Naive thymus-derived CD4-positive, alpha-beta T cell (primary cell): ENCODE data around the gene SMIM33. TPM values are rescaled to one million over a fixed set of nuclear protein-coding genes. Genes with fewer than 3 reads are reported as not detected.
"Not testable (repeated sequence)": the region's sequence is repeated elsewhere in the genome, so short reads cannot be mapped to it uniquely, and the experiment has no call there.

Source experiments
- ATAC-seq: fragments of 150-1000 bp; cut with Tn5 transposase; 2 replicates; pipeline ENCODE4 v1.10.0; 2021; ENCODE audit warnings: mild to moderate bottlenecking, moderate library complexity
- CTCF ChIA-PET: fragments of 350-600 bp; sonication (Branson Sonifier 250); formaldehyde crosslinking; loops from one replicate; lab custom pipeline; 2021; ENCODE audit warnings: antibody characterized with exemption; lab: Charles Lee
- POLR2A ChIA-PET: fragments of 350-600 bp; sonication (Branson Sonifier 250); formaldehyde crosslinking; loops from one replicate; lab custom pipeline; 2021; ENCODE audit warnings: antibody characterized with exemption, inconsistent platforms; lab: Charles Lee
- DNase-seq, 9 donors: peaks; one replicate each; pipeline versions ENCODE4 v3.0.0 to v3.0.0-alpha.2; 2020 to 2022; ENCODE audit warnings: mixed read lengths in 1 of 9
- H3K27ac ChIP-seq: one replicate; pipeline ENCODE4 v1.7.0; 2013; ENCODE audit warnings: mild to moderate bottlenecking, low read depth, low read length, moderate library complexity
- H3K27me3 ChIP-seq, 2 donors: one replicate each; pipeline ENCODE4 v1.7.0; 2013; ENCODE audit warnings: low read length in 2 of 2, mild to moderate bottlenecking in 2 of 2, moderate library complexity in 2 of 2; ENCODE audit not compliant: control insufficient read depth in 2 of 2, insufficient read depth in 2 of 2
- H3K36me3 ChIP-seq, 3 experiments: 1 replicate in 2 of 3; 2 replicates in 1 of 3; pipeline ENCODE4 v1.7.0; 2013; ENCODE audit warnings: low read length in 3 of 3, mild to moderate bottlenecking in 3 of 3, moderate library complexity in 1 of 3; ENCODE audit not compliant: insufficient read depth in 3 of 3, control insufficient read depth in 2 of 3
- H3K4me1 ChIP-seq, 2 donors: one replicate each; pipeline ENCODE4 v1.7.0; 2013; ENCODE audit warnings: low read length in 2 of 2, mild to moderate bottlenecking in 2 of 2, moderate library complexity in 1 of 2; ENCODE audit not compliant: control insufficient read depth in 2 of 2, insufficient read depth in 2 of 2
- H3K4me3 ChIP-seq: 2 replicates; pipeline ENCODE4 v1.7.0; 2013; ENCODE audit warnings: mild to moderate bottlenecking, low read length
- H3K9me3 ChIP-seq, 3 experiments: 1 replicate in 2 of 3; 2 replicates in 1 of 3; pipeline ENCODE4 v1.7.0; 2013; ENCODE audit warnings: low read length in 3 of 3; ENCODE audit not compliant: control insufficient read depth in 2 of 3
- H3K27ac Mint-ChIP-seq, 9 donors: one replicate each; pipeline ENCODE4 v1.8.0; 2020 to 2022; ENCODE audit warnings: mixed read lengths in 9 of 9, mild to moderate bottlenecking in 8 of 9, moderate library complexity in 5 of 9, inconsistent platforms in 2 of 9
- H3K27me3 Mint-ChIP-seq, 5 donors: one replicate each; pipeline ENCODE4 v1.8.0; 2021 to 2022; ENCODE audit warnings: mixed read lengths in 5 of 5, mild to moderate bottlenecking in 1 of 5
- H3K36me3 Mint-ChIP-seq, 5 donors: one replicate each; pipeline ENCODE4 v1.8.0; 2020 to 2022; ENCODE audit warnings: mixed read lengths in 5 of 5, mild to moderate bottlenecking in 3 of 5, inconsistent platforms in 1 of 5
- H3K4me1 Mint-ChIP-seq, 7 donors: one replicate each; pipeline ENCODE4 v1.8.0; 2020 to 2022; ENCODE audit warnings: mixed read lengths in 7 of 7, mild to moderate bottlenecking in 3 of 7, inconsistent platforms in 1 of 7
- H3K4me3 Mint-ChIP-seq, 10 donors: one replicate each; pipeline ENCODE4 v1.8.0; 2020 to 2022; ENCODE audit warnings: mild to moderate bottlenecking in 10 of 10, mixed read lengths in 10 of 10, moderate library complexity in 6 of 10, inconsistent platforms in 2 of 10
- H3K9me3 Mint-ChIP-seq, 11 donors: one replicate each; pipeline ENCODE4 v1.8.0; 2020 to 2022; ENCODE audit warnings: mixed read lengths in 11 of 11, mild to moderate bottlenecking in 4 of 11, inconsistent platforms in 1 of 11, moderate library complexity in 1 of 11
- intact Hi-C, 2 donors: fragments of 100-400 bp; cut with micrococcal nuclease; formaldehyde crosslinking; loops; one replicate each; pipeline ENCODE4 v1.15.1; 2023
- polyA plus RNA-seq, 2 donors: library from polyadenylated mRNA; unstranded; fragments of 300-500 nt; fragmentation: Illumina TruSeq; gene quantifications; one replicate each; pipeline ENCODE4 v1.2.3, GENCODE V29; 2021
- total RNA-seq, 6 experiments: library from RNA in 5 of 6; stranded (reverse) in 5 of 6; gene quantifications; 1 replicate in 5 of 6; 2 replicates in 1 of 6; pipeline ENCODE4 v1.2.3 and lab custom pipeline; 2021 to 2026

SMIM33 gene
- total and polyA plus RNA-seq, 7 experiments from 2014 or later, result 0.09 to 0.99 (median 0.27) TPM; not detected in 2

DNA sequence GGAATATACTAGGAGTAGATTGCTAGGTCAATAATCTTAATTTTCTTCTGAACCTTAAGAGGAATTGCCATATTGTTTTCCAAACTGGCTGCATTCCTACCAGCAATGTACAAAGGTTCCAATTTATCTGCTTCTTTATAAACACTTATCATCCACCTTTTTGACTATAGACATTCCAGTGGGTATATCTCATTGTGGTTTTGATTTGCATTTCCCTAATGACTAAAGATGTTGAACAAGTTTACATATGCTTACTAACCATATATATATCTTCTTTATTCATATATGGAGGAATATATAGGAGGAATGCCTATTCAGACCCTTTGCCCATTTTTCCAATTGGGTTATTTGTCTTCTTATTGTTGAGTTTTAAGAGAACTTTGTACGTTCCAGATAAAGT, 39.1 kb upstream of the SMIM33 start:
- Histone ChIP-seq H3K9me3 (no peaks in the 10 kb centered on the region), H3K4me3 (no peak overlapping the region), H3K36me3 (peaks cover 0 to 5% (median 0%) of the 10 kb centered on the region in 3 experiments), H3K27me3 (no peaks in the 10 kb centered on the region), H3K27ac (no peak overlapping the region), H3K4me1 (peaks cover 0 to 5% of the 10 kb centered on the region in 2 donors)
- Mint-ChIP-seq H3K4me1 (peaks cover 0 to 21% (median 12%) of the 10 kb centered on the region in 7 donors), H3K27ac (peak overlapping the region in 2 of 9 donors; percentile 20 to 51), H3K36me3 (peaks cover 0 to 21% (median 4%) of the 10 kb centered on the region in 5 donors), H3K4me3 (no peak overlapping the region), H3K27me3 (no peaks in the 10 kb centered on the region), H3K9me3 (no peaks in the 10 kb centered on the region)
- ATAC-seq (no peak), DNase-seq (no peak)
- intact Hi-C loops, result no loop called here
- CTCF ChIA-PET, result interaction anchor here (1.7 kb wide), 1 partner anchor 9 kb away, joined by 6 read pairs; no protein-coding TSS in a partner anchor
- POLR2A ChIA-PET, result no interaction called here

DNA sequence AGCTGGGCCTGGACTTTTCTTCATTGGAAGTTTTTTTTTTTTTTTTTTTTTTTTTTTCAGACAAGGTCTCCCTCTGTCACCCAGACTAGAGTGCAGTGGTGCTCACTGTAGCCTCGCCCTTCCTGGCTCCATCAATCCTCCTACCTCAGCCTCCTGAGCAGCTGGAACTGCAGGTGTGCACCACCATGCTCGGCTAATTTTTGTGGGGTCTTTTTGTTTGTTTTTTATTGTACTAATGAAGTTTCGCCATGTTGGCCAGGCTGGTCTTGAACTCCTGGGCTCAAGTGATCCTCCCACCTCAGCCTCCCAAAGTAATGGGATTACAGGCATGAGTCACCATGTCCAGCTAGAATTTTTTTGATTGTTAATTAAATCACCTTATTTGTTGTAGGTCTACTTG, 35.1 kb upstream of the SMIM33 start:
- no peak for DNase-seq
- H3K36me3 ChIP-seq, result peaks cover 0 to 3% (median 0%) of the 10 kb centered on the region in 3 experiments
- H3K4me1 ChIP-seq, result peaks cover 10 to 13% of the 10 kb centered on the region in 2 donors
- no peaks in the 10 kb centered on the region for H3K9me3 Mint-ChIP-seq
- H3K27me3 Mint-ChIP-seq, result no peaks in the 10 kb centered on the region
- no peak overlapping the region for H3K4me3 Mint-ChIP-seq
- ChIA-PET CTCF (interaction anchor here (1.2 to 4.5 kb wide), 4 partner anchors 12 to 78 kb away, joined by 4 to 30 read pairs (median 8); partner anchors contain the start of gene STING1), POLR2A (interaction anchor here (0.6 to 1.6 kb wide), 5 partner anchors 11 to 154 kb away, joined by 3 to 6 read pairs (median 4); no protein-coding TSS in a partner anchor)
- no peak overlapping the region for H3K4me3 ChIP-seq
- no peaks in the 10 kb centered on the region for H3K27me3 ChIP-seq
- H3K9me3 ChIP-seq, result no peaks in the 10 kb centered on the region
- no peak for ATAC-seq
- H3K27ac Mint-ChIP-seq, result no peak overlapping the region
- H3K4me1 Mint-ChIP-seq, result peaks cover 13 to 35% (median 24%) of the 10 kb centered on the region in 7 donors
- intact Hi-C loops, result loop anchor here in 1 of 2 donors (5.0 kb wide), 1 partner anchor 312 kb away; no protein-coding TSS in a partner anchor
- H3K36me3 Mint-ChIP-seq, result peaks cover 0 to 15% (median 8%) of the 10 kb centered on the region in 5 donors
- no peak overlapping the region for H3K27ac ChIP-seq

DNA sequence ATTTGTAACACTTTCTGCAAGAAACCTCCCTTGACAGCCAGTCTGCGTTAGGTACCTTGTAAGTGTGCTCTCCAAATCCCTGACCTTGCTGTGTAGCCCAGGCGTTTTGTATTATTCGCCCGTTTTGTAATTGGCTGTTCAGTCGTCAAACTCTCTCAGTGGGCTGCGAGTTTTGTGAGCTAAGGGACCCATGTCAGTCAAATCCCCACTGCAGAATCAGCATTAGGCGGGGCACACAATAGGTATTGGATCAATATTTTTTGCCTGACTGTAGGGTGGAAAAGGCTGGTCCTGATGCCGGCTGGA, 32.1 kb upstream of the SMIM33 start:
- CTCF ChIA-PET, result interaction anchor here (0.7 to 8.1 kb wide), 7 partner anchors 13 to 99 kb away, joined by 3 to 60 read pairs (median 5); partner anchors contain the start of genes ECSCR and STING1
- H3K4me3 ChIP-seq, result no peak overlapping the region
- no peaks in the 10 kb centered on the region for H3K27me3 ChIP-seq
- POLR2A ChIA-PET, result interaction anchor here (0.5 to 5.1 kb wide), 18 partner anchors 8 to 145 kb away, joined by 3 to 54 read pairs (median 6); partner anchors contain the start of genes MATR3, PAIP2, SMIM33 and STING1
- peaks cover 0 to 3% (median 0%) of the 10 kb centered on the region in 3 experiments for H3K36me3 ChIP-seq
- no peaks in the 10 kb centered on the region for H3K9me3 Mint-ChIP-seq
- no peaks in the 10 kb centered on the region for H3K27me3 Mint-ChIP-seq
- H3K36me3 Mint-ChIP-seq, result peaks cover 0 to 17% (median 8%) of the 10 kb centered on the region in 5 donors
- peaks cover 10 to 20% of the 10 kb centered on the region in 2 donors for H3K4me1 ChIP-seq
- ATAC-seq (no peak), DNase-seq (no peak)
- H3K9me3 ChIP-seq, result no peaks in the 10 kb centered on the region
- intact Hi-C loops, result loop anchor here (1.0 to 5.0 kb wide), 13 partner anchors 16 to 309 kb away; partner anchors contain the start of genes SPATA24 (in 2 of the 2), STING1 (in 2 of the 2), UBE2D2 (in 2 of the 2) and MATR3 (in 1 of the 2)
- H3K27ac ChIP-seq, result peak overlapping the region; percentile 100
- H3K4me1 Mint-ChIP-seq, result peaks cover 19 to 58% (median 39%) of the 10 kb centered on the region in 7 donors
- H3K4me3 Mint-ChIP-seq, result peak overlapping the region; percentile 78 to 99 (median 98)
- peak overlapping the region; percentile 96 to 100 (median 99) for H3K27ac Mint-ChIP-seq

DNA sequence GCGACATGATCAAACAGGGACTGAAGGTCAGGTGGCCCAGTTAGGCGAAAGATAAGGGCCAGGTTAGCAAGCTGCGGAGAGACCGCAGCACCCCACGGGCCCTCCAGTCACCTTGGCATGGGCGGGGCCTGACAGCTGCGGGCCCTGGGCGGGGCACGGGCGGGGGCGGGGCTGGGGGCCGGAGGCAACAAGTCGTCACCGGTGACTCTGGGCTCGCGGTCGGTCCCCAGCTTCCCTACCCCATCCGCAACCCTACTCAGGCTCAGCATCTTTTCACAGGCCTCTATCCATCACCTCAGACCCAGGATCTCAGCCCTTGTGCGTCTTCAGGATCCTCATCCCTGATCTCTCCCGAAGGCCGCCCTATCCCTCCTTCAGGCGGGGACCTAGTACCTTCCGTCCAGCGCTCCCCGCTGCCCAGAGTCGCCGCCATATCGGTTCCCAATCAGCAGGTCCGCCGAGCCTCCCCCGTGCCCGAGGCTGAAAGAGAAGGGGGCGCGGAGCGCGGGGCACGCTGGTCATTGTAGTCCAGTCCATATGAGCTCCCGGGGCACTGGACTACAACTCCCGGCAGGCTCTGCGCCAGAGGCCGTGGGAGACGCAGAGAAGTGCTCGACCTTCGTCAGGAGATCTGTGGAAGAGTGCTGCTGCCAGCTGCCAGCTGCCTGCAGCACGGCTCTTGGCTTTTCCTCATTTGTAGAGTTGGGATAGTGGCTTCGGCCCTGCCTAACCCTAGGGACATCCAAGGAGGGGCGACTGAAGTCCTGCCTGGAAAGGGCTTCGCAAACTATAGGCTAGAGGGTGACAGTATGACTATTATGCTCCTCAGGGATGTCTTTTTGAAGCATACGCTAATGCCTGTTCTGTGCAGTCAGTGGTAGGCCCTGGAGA, 31.5 kb upstream of the SMIM33 start, which contains the start of gene DNAJC18:
Gene DNAJC18, minus strand, starts transcription at position 513 of the 891 bp plus-strand sequence. Its CDS starts 80 bp downstream, at position 433.
- Mint-ChIP-seq H3K4me3 (peak within 1 kb of the TSS; percentile 84 to 99 (median 98)), H3K4me1 (peaks cover 23 to 64% (median 45%) of the 10 kb centered on the region in 7 donors)

DNA sequence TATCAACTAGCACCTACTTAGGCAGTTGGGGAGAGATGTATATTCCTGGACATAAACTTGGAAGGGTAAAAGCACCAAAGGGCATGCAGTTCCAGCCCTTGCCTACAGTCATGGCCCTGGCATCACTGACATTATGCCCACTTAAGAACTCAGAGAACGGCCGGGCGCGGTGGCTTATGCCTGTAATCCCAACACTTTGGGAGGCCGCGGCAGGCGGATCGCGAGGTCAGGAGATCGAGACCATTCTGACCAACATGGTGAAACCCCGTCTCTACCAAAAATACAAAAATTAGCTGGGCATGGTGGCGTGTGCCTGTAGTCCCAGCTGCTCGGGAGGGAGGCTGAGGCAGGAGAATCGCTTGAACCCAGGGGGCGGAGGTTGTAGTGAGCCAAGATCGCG, 30.4 kb upstream of the SMIM33 start:
- H3K4me1 Mint-ChIP-seq, result peaks cover 24 to 60% (median 52%) of the 10 kb centered on the region in 7 donors
- H3K9me3 Mint-ChIP-seq, ATAC-seq, intact Hi-C loops, H3K27ac ChIP-seq, H3K4me3 ChIP-seq, H3K27me3 Mint-ChIP-seq, H3K36me3 ChIP-seq, H3K36me3 Mint-ChIP-seq, H3K27me3 ChIP-seq, DNase-seq, H3K9me3 ChIP-seq: not testable (repeated sequence)
- ChIA-PET POLR2A (interaction anchor here (1.0 to 5.1 kb wide), 10 partner anchors 9 to 100 kb away, joined by 3 to 54 read pairs (median 5); partner anchors contain the start of genes PAIP2, SMIM33 and STING1), CTCF (interaction anchor here (1.2 to 8.1 kb wide), 2 partner anchors 34 to 73 kb away, joined by 3 to 60 read pairs; no protein-coding TSS in a partner anchor)
- peak overlapping the region in 5 of 10 donors; percentile 84 to 99 (median 95) for H3K4me3 Mint-ChIP-seq
- peaks cover 15 to 28% of the 10 kb centered on the region in 2 donors for H3K4me1 ChIP-seq
- peak overlapping the region in 6 of 9 donors; percentile 96 to 100 (median 99) for H3K27ac Mint-ChIP-seq

More for the DNA sequence above, 31.5 kb upstream of the SMIM33 start, which contains the start of gene DNAJC18:
- H3K4me3 ChIP-seq, result peak within 1 kb of the TSS; percentile 86
- DNase-seq (peak; percentile 71 to 90 (median 85)), ATAC-seq (peak; percentile 96)
- CTCF ChIA-PET, result interaction anchor here (1.2 to 8.1 kb wide), 5 partner anchors 14 to 75 kb away, joined by 3 to 60 read pairs (median 5); partner anchors contain the start of genes ECSCR and STING1
- no peaks in the 10 kb centered on the region for H3K9me3 ChIP-seq
- H3K27me3 ChIP-seq, result no peaks in the 10 kb centered on the region
- no peaks in the 10 kb centered on the region for H3K27me3 Mint-ChIP-seq
- intact Hi-C loops, result loop anchor here (1.0 to 5.0 kb wide), 13 partner anchors 17 to 308 kb away; partner anchors contain the start of genes SPATA24 (in 2 of the 2), STING1 (in 2 of the 2), UBE2D2 (in 2 of the 2) and MATR3 (in 1 of the 2)
- peak within 1 kb of the TSS; percentile 100 for H3K27ac ChIP-seq
- H3K36me3 ChIP-seq, result peaks cover 0 to 3% (median 0%) of the 10 kb centered on the region in 3 experiments
- peaks cover 0 to 14% (median 8%) of the 10 kb centered on the region in 5 donors for H3K36me3 Mint-ChIP-seq
- no peaks in the 10 kb centered on the region for H3K9me3 Mint-ChIP-seq
- H3K27ac Mint-ChIP-seq, result peak within 1 kb of the TSS; percentile 96 to 100 (median 99)
- POLR2A ChIA-PET, result interaction anchor here (0.5 to 5.1 kb wide), 26 partner anchors 9 to 146 kb away, joined by 3 to 54 read pairs (median 4); partner anchors contain the start of genes MATR3, PAIP2, SMIM33 and SPATA24
- H3K4me1 ChIP-seq, result peaks cover 15 to 26% of the 10 kb centered on the region in 2 donors
